GM23338 (cell line): Measurements from ENCODE around the gene HDAC10. TPM values are rescaled to one million over a fixed set of nuclear protein-coding genes. Genes with fewer than 3 reads are reported as not detected.

Experiments used
- ATAC-seq: fragments of 200-7000 bp; cut with Tn5 transposase; 3 replicates; pipeline ENCODE4 v1.9.1; 2020
- DNase-seq: peaks from one replicate; pipeline ENCODE4 v3.0.0-alpha.2; 2015; ENCODE audit warnings: low spot score
- H2AFZ ChIP-seq: fragments of 200-600 bp; sonication (generic); 2 replicates; pipeline ENCODE4 v1.8.0; 2016; ENCODE audit warnings: antibody characterized with exemption, mild to moderate bottlenecking, moderate library complexity
- H3F3A ChIP-seq: fragments of 200-600 bp; sonication (generic); replicated peaks from 2 replicates; pipeline ENCODE4 v1.8.0; 2017; ENCODE audit warnings: antibody characterized with exemption, mixed run types, low read depth
- H3K27ac ChIP-seq: fragments of 200-600 bp; sonication (generic); 2 replicates; pipeline ENCODE4 v1.6.1; 2016; ENCODE audit warnings: low read depth
- H3K27me3 ChIP-seq: fragments of 200-600 bp; sonication (generic); 2 replicates; pipeline ENCODE4 v1.8.0; 2016; ENCODE audit warnings: mild to moderate bottlenecking, mixed run types, moderate library complexity; ENCODE audit not compliant: insufficient read depth
- H3K36me3 ChIP-seq: fragments of 200-600 bp; sonication (generic); 2 replicates; pipeline ENCODE4 v1.8.0; 2016; ENCODE audit warnings: mild to moderate bottlenecking; ENCODE audit not compliant: insufficient read depth
- H3K4me1 ChIP-seq: fragments of 200-600 bp; sonication (generic); 2 replicates; pipeline ENCODE4 v1.8.0; 2016; ENCODE audit warnings: mild to moderate bottlenecking, moderate library complexity; ENCODE audit not compliant: insufficient read depth
- H3K4me2 ChIP-seq: fragments of 200-600 bp; sonication (generic); 2 replicates; pipeline ENCODE4 v1.7.1; 2017; ENCODE audit warnings: mixed run types
- H3K4me3 ChIP-seq: fragments of 200-600 bp; sonication (generic); 2 replicates; pipeline ENCODE4 v1.6.1; 2016; ENCODE audit warnings: mixed run types
- H3K79me2 ChIP-seq: fragments of 200-600 bp; sonication (generic); replicated peaks from 2 replicates; pipeline ENCODE4 v1.8.0; 2017; ENCODE audit warnings: mild to moderate bottlenecking; ENCODE audit not compliant: insufficient read depth
- H3K9me2 ChIP-seq: fragments of 200-600 bp; sonication (generic); 2 replicates; pipeline ENCODE4 v1.8.0; 2017; ENCODE audit not compliant: insufficient read depth
- H4K20me1 ChIP-seq: fragments of 200-600 bp; sonication (generic); replicated peaks from 2 replicates; pipeline ENCODE4 v1.8.0; 2017; ENCODE audit warnings: mild to moderate bottlenecking; ENCODE audit not compliant: insufficient read depth
- H3K27ac Mint-ChIP-seq: 2 replicates; pipeline ENCODE4 v1.8.0; 2020; ENCODE audit warnings: inconsistent platforms, mild to moderate bottlenecking, moderate library complexity, mixed read lengths
- H3K27me3 Mint-ChIP-seq: 3 replicates; pipeline ENCODE4 v1.8.0; 2022; ENCODE audit warnings: low read depth, mild to moderate bottlenecking, moderate library complexity, mixed read lengths, inconsistent platforms; ENCODE audit not compliant: insufficient read depth, poor library complexity
- H3K36me3 Mint-ChIP-seq: 3 replicates; pipeline ENCODE4 v1.8.0; 2021; ENCODE audit warnings: low read depth, mild to moderate bottlenecking, inconsistent platforms, moderate library complexity, mixed read lengths
- H3K4me1 Mint-ChIP-seq: 3 replicates; pipeline ENCODE4 v1.8.0; 2020; ENCODE audit warnings: mild to moderate bottlenecking, inconsistent platforms, mixed read lengths
- H3K4me3 Mint-ChIP-seq: 3 replicates; pipeline ENCODE4 v1.8.0; 2021; ENCODE audit warnings: moderate library complexity, mild to moderate bottlenecking, inconsistent platforms, mixed read lengths
- H3K9me3 Mint-ChIP-seq: 3 replicates; pipeline ENCODE4 v1.8.0; 2020; ENCODE audit warnings: moderate library complexity, mild to moderate bottlenecking, inconsistent platforms, mixed read lengths
- CREB1 ChIP-seq: fragments of 250-450 bp; sonication (Bioruptor Pico); IDR thresholded peaks from 2 replicates; pipeline ENCODE4 v1.5.0; 2020; ENCODE audit warnings: low read depth, mild to moderate bottlenecking, moderate library complexity
- ETS1 ChIP-seq: IDR thresholded peaks from 2 replicates; pipeline ENCODE4 v1.6.1; 2016; ENCODE audit warnings: antibody characterized with exemption
- EZH2 ChIP-seq: fragments of 200-600 bp; sonication (generic); IDR thresholded peaks from one replicate; pipeline ENCODE4 v1.8.0; 2017; ENCODE audit warnings: antibody characterized with exemption, mild to moderate bottlenecking, low read depth; ENCODE audit not compliant: unreplicated experiment
- EZH2phosphoT487 ChIP-seq: fragments of 200-600 bp; sonication (generic); IDR thresholded peaks from one replicate; pipeline ENCODE4 v1.8.1; 2018; ENCODE audit warnings: antibody characterized with exemption; ENCODE audit not compliant: unreplicated experiment
- JUNB ChIP-seq: IDR thresholded peaks from one replicate; pipeline ENCODE4 v1.6.1; 2016; ENCODE audit warnings: antibody characterized with exemption; ENCODE audit not compliant: unreplicated experiment
- NANOG ChIP-seq: IDR thresholded peaks from 2 replicates; pipeline ENCODE4 v1.6.1; 2016; ENCODE audit warnings: antibody characterized with exemption, borderline replicate concordance
- POLR2AphosphoS5 ChIP-seq: IDR thresholded peaks from 2 replicates; pipeline ENCODE4 v1.6.1; 2016; ENCODE audit warnings: antibody characterized with exemption, low read depth
- STAT1 ChIP-seq: IDR thresholded peaks from one replicate; pipeline ENCODE4 v1.6.1; 2016; ENCODE audit warnings: antibody characterized with exemption; ENCODE audit not compliant: unreplicated experiment
- ZNF114 ChIP-seq: fragments of 250-450 bp; sonication (Bioruptor Pico); IDR thresholded peaks from 2 replicates; pipeline ENCODE4 v1.5.0; 2020; ENCODE audit warnings: mild to moderate bottlenecking, moderate library complexity
- ZNF331 ChIP-seq: fragments of 250-450 bp; sonication (Bioruptor Pico); IDR thresholded peaks from 2 replicates; pipeline ENCODE4 v1.5.0; 2020; ENCODE audit warnings: low read depth, mild to moderate bottlenecking, moderate library complexity
- polyA plus RNA-seq: library from polyadenylated mRNA; unstranded; fragments of >200 nt; fragmentation: Nextera tagmentation; extraction: Ambion mirVana; gene quantifications from 2 replicates; pipeline ENCODE4 v1.2.1, GENCODE V29; 2016
- total RNA-seq: library from RNA; depleted of rRNA; stranded (reverse); fragments of >200 nt; shearing (Covaris generic); gene quantifications from 2 replicates; pipeline ENCODE4 v1.2.3, GENCODE V29; 2014
- TF ChIP-seq, protein P1 (sequence below), 2 experiments: fragments of 200-600 bp in 1 of 2; sonication (generic) in 1 of 2; conservative IDR thresholded peaks; 2 replicates each; pipeline versions ENCODE4 v1.5.1 to v1.6.1; 2016 to 2017; ENCODE audit warnings: antibody characterized with exemption in 2 of 2, low read depth in 2 of 2, mild to moderate bottlenecking in 2 of 2, moderate library complexity in 1 of 2
- TF ChIP-seq, protein P2 (sequence below): fragments of 250-450 bp; sonication (Bioruptor Pico); IDR thresholded peaks from 2 replicates; pipeline ENCODE4 v1.5.0; 2020; ENCODE audit warnings: mild to moderate bottlenecking, moderate library complexity
- TF ChIP-seq, protein P3 (sequence below): IDR thresholded peaks from one replicate; pipeline ENCODE4 v1.6.1; 2018; ENCODE audit warnings: antibody characterized with exemption; ENCODE audit not compliant: unreplicated experiment

The HDAC10 gene
- total and polyA plus RNA-seq, 2 experiments from 2014 or later: 4.1 to 41.9 TPM

GRCh38 chr22:50264104-50264745 is 13.2 kb upstream of the HDAC10 start:
- H3K4me2 ChIP-seq: no peak overlapping the region
- no peaks in the 10 kb centered on the region for H3K79me2 ChIP-seq
- H3K4me1 ChIP-seq: peaks cover 8% of the 10 kb centered on the region
- Mint-ChIP-seq H3K9me3 (no peaks in the 10 kb centered on the region), H3K4me1 (peaks cover 8% of the 10 kb centered on the region; the same call in 2 of the 3 replicates), H3K36me3 (no peaks in the 10 kb centered on the region), H3K4me3 (no peak overlapping the region), H3K27me3 (peaks cover 45% of the 10 kb centered on the region), H3K27ac (no peak overlapping the region)
- H3K27me3 ChIP-seq: peaks cover 55% of the 10 kb centered on the region
- no peaks in the 10 kb centered on the region for H3F3A ChIP-seq
- no peaks in the 10 kb centered on the region for H3K36me3 ChIP-seq
- DNase-seq (no peak), ATAC-seq (no peak)
- no peaks in the 10 kb centered on the region for H3K9me2 ChIP-seq
- no peak for TF ChIP-seq ETS1
- no peak for TF ChIP-seq CREB1 (CRISPR knock-in tag)
- no peak for TF ChIP-seq ZNF331 (CRISPR knock-in tag)
- TF ChIP-seq STAT1: no peak
- TF ChIP-seq, protein P1, sequence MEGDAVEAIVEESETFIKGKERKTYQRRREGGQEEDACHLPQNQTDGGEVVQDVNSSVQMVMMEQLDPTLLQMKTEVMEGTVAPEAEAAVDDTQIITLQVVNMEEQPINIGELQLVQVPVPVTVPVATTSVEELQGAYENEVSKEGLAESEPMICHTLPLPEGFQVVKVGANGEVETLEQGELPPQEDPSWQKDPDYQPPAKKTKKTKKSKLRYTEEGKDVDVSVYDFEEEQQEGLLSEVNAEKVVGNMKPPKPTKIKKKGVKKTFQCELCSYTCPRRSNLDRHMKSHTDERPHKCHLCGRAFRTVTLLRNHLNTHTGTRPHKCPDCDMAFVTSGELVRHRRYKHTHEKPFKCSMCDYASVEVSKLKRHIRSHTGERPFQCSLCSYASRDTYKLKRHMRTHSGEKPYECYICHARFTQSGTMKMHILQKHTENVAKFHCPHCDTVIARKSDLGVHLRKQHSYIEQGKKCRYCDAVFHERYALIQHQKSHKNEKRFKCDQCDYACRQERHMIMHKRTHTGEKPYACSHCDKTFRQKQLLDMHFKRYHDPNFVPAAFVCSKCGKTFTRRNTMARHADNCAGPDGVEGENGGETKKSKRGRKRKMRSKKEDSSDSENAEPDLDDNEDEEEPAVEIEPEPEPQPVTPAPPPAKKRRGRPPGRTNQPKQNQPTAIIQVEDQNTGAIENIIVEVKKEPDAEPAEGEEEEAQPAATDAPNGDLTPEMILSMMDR (conservative IDR thresholded peaks at IDR 0.05; ENCODE audit: low read depth in 2 of 2): no peak
- TF ChIP-seq NANOG: no peak
- TF ChIP-seq ZNF114 (CRISPR knock-in tag): no peak
- TF ChIP-seq, protein P2, sequence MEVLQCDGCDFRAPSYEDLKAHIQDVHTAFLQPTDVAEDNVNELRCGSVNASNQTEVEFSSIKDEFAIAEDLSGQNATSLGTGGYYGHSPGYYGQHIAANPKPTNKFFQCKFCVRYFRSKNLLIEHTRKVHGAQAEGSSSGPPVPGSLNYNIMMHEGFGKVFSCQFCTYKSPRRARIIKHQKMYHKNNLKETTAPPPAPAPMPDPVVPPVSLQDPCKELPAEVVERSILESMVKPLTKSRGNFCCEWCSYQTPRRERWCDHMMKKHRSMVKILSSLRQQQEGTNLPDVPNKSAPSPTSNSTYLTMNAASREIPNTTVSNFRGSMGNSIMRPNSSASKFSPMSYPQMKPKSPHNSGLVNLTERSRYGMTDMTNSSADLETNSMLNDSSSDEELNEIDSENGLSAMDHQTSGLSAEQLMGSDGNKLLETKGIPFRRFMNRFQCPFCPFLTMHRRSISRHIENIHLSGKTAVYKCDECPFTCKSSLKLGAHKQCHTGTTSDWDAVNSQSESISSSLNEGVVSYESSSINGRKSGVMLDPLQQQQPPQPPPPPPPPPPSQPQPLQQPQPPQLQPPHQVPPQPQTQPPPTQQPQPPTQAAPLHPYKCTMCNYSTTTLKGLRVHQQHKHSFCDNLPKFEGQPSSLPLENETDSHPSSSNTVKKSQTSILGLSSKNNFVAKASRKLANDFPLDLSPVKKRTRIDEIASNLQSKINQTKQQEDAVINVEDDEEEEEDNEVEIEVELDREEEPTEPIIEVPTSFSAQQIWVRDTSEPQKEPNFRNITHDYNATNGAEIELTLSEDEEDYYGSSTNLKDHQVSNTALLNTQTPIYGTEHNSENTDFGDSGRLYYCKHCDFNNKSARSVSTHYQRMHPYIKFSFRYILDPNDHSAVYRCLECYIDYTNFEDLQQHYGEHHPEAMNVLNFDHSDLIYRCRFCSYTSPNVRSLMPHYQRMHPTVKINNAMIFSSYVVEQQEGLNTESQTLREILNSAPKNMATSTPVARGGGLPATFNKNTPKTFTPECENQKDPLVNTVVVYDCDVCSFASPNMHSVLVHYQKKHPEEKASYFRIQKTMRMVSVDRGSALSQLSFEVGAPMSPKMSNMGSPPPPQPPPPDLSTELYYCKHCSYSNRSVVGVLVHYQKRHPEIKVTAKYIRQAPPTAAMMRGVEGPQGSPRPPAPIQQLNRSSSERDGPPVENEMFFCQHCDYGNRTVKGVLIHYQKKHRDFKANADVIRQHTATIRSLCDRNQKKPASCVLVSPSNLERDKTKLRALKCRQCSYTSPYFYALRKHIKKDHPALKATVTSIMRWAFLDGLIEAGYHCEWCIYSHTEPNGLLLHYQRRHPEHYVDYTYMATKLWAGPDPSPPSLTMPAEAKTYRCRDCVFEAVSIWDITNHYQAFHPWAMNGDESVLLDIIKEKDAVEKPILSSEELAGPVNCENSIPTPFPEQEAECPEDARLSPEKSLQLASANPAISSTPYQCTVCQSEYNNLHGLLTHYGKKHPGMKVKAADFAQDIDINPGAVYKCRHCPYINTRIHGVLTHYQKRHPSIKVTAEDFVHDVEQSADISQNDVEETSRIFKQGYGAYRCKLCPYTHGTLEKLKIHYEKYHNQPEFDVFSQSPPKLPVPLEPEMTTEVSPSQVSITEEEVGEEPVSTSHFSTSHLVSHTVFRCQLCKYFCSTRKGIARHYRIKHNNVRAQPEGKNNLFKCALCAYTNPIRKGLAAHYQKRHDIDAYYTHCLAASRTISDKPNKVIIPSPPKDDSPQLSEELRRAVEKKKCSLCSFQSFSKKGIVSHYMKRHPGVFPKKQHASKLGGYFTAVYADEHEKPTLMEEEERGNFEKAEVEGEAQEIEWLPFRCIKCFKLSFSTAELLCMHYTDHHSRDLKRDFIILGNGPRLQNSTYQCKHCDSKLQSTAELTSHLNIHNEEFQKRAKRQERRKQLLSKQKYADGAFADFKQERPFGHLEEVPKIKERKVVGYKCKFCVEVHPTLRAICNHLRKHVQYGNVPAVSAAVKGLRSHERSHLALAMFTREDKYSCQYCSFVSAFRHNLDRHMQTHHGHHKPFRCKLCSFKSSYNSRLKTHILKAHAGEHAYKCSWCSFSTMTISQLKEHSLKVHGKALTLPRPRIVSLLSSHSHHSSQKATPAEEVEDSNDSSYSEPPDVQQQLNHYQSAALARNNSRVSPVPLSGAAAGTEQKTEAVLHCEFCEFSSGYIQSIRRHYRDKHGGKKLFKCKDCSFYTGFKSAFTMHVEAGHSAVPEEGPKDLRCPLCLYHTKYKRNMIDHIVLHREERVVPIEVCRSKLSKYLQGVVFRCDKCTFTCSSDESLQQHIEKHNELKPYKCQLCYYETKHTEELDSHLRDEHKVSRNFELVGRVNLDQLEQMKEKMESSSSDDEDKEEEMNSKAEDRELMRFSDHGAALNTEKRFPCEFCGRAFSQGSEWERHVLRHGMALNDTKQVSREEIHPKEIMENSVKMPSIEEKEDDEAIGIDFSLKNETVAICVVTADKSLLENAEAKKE (CRISPR knock-in tag): no peak
- no peak for TF ChIP-seq JUNB
- TF ChIP-seq EZH2: no peak
- no peak for TF ChIP-seq POLR2AphosphoS5
- TF ChIP-seq EZH2phosphoT487: no peak
- TF ChIP-seq, protein P3, sequence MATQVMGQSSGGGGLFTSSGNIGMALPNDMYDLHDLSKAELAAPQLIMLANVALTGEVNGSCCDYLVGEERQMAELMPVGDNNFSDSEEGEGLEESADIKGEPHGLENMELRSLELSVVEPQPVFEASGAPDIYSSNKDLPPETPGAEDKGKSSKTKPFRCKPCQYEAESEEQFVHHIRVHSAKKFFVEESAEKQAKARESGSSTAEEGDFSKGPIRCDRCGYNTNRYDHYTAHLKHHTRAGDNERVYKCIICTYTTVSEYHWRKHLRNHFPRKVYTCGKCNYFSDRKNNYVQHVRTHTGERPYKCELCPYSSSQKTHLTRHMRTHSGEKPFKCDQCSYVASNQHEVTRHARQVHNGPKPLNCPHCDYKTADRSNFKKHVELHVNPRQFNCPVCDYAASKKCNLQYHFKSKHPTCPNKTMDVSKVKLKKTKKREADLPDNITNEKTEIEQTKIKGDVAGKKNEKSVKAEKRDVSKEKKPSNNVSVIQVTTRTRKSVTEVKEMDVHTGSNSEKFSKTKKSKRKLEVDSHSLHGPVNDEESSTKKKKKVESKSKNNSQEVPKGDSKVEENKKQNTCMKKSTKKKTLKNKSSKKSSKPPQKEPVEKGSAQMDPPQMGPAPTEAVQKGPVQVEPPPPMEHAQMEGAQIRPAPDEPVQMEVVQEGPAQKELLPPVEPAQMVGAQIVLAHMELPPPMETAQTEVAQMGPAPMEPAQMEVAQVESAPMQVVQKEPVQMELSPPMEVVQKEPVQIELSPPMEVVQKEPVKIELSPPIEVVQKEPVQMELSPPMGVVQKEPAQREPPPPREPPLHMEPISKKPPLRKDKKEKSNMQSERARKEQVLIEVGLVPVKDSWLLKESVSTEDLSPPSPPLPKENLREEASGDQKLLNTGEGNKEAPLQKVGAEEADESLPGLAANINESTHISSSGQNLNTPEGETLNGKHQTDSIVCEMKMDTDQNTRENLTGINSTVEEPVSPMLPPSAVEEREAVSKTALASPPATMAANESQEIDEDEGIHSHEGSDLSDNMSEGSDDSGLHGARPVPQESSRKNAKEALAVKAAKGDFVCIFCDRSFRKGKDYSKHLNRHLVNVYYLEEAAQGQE: no peak
- H4K20me1 ChIP-seq: no peaks in the 10 kb centered on the region; the same call in 1 of the 2 replicates
- H3K4me3 ChIP-seq: no peak overlapping the region
- H2AFZ ChIP-seq: no peak overlapping the region
- H3K27ac ChIP-seq: no peak overlapping the region
